Measurements from ENCODE around the gene CYGB.

- TF ChIP-seq POLR2AphosphoS5 (IDR thresholded peaks at IDR 0.05; ENCODE audit: low read depth, low read length) (no peak), FOXP2 (optimal IDR thresholded peaks at IDR 0.05; ENCODE audit: borderline replicate concordance, extremely low read depth, extremely low read length, insufficient read depth) (no peak)
These were observed 2.2 kb upstream of the CYGB start, which contains the start of gene PRCD for GRCh38 chr17:76539631-76540271.
